ENCODE results near the gene PTS.

The PTS gene

GRCh38 chr11:112221274-112221835 is 4.9 kb upstream of the PTS start:
- no peak for DNase-seq (ENCODE audit: low read depth)
- H3K4me3 ChIP-seq (ENCODE audit: low read length), result no peak overlapping the region
- TF ChIP-seq CTCF (conservative IDR thresholded peaks at IDR 0.05; ENCODE audit: low read depth, low read length), result no peak

GRCh38 chr11:112222303-112222702 is 3.9 kb upstream of the PTS start:
- no peak for DNase-seq (ENCODE audit: low read depth)
- H3K4me3 ChIP-seq (ENCODE audit: low read length), result no peak overlapping the region
- no peak for TF ChIP-seq CTCF (conservative IDR thresholded peaks at IDR 0.05; ENCODE audit: low read depth, low read length)

- no peak overlapping the region for H3K4me3 ChIP-seq (ENCODE audit: low read length)
- no peak for TF ChIP-seq CTCF (conservative IDR thresholded peaks at IDR 0.05; ENCODE audit: low read depth, low read length)
- no peak for DNase-seq (ENCODE audit: low read depth)
These were observed 3.1 kb upstream of the PTS start for GRCh38 chr11:112223121-112223520.

- no peak for DNase-seq (ENCODE audit: low read depth)
- no peak overlapping the region for H3K4me3 ChIP-seq (ENCODE audit: low read length)
- TF ChIP-seq CTCF (conservative IDR thresholded peaks at IDR 0.05; ENCODE audit: low read depth, low read length), result no peak
These were observed 2.3 kb upstream of the PTS start for GRCh38 chr11:112223754-112224532.

GRCh38 chr11:112225753-112226061 is 521 bp upstream of the PTS start:
- DNase-seq (ENCODE audit: low read depth), result peak; percentile 43
- peak overlapping the region; percentile 57 for H3K4me3 ChIP-seq (ENCODE audit: low read length)
- no peak for TF ChIP-seq CTCF (conservative IDR thresholded peaks at IDR 0.05; ENCODE audit: low read depth, low read length)

GRCh38 chr11:112226831-112227401 is 688 bp downstream of the PTS start:
- TF ChIP-seq CTCF (conservative IDR thresholded peaks at IDR 0.05; ENCODE audit: low read depth, low read length), result no peak
- peak overlapping the region; percentile 57 for H3K4me3 ChIP-seq (ENCODE audit: low read length)
- DNase-seq (ENCODE audit: low read depth), result no peak

- no peak for TF ChIP-seq CTCF (conservative IDR thresholded peaks at IDR 0.05; ENCODE audit: low read depth, low read length)
- DNase-seq (ENCODE audit: low read depth), result no peak
- H3K4me3 ChIP-seq (ENCODE audit: low read length), result peak overlapping the region; percentile 57
These were observed 1.2 kb downstream of the PTS start for GRCh38 chr11:112227471-112227870.

All from retinal pigment epithelial cell (primary cell).